HL-60 (cell line): ENCODE results near the gene PIK3R3.
A peak's percentile ranks its signal among the peaks of the same experiment; 100 is the strongest.

Experiments used
- DNase-seq, 2 experiments: peaks; one replicate each; pipeline ENCODE4 v3.0.0-alpha.2; 2010 to 2020; ENCODE audit warnings: low read depth in 1 of 2, low spot score in 1 of 2
- H3K27ac ChIP-seq: fragments of 250-450 bp; sonication (Bioruptor Pico); replicated peaks from 2 replicates; pipeline ENCODE4 v1.5.1; 2020; ENCODE audit warnings: mild to moderate bottlenecking, moderate library complexity
- H3K27me3 ChIP-seq: fragments of 250-450 bp; sonication (Bioruptor Pico); 2 replicates; pipeline ENCODE4 v1.5.1; 2021; ENCODE audit warnings: mild to moderate bottlenecking, moderate library complexity; ENCODE audit not compliant: insufficient read depth, poor library complexity, severe bottlenecking
- H3K4me3 ChIP-seq: replicated peaks from 2 replicates; pipeline ENCODE4 v1.5.1; 2011; ENCODE audit warnings: mild to moderate bottlenecking, control low read depth, low read length; ENCODE audit not compliant: insufficient read depth
- GABPA ChIP-seq: IDR thresholded peaks from 2 replicates; pipeline ENCODE4 v1.6.1; 2012; ENCODE audit warnings: low read depth
- POLR2AphosphoS5 ChIP-seq: IDR thresholded peaks from 2 replicates; pipeline ENCODE4 v1.6.1; 2012; ENCODE audit warnings: low read depth
- SPI1 ChIP-seq: IDR thresholded peaks from 2 replicates; pipeline ENCODE4 v1.6.1; 2012; ENCODE audit warnings: low read depth, mild to moderate bottlenecking, borderline replicate concordance
- TF ChIP-seq, protein P1 (sequence below): IDR thresholded peaks from one replicate; pipeline ENCODE4 v1.5.1; 2011; ENCODE audit warnings: low read length, control low read depth, inconsistent platforms; ENCODE audit not compliant: insufficient read depth
- TF ChIP-seq, protein P2 (sequence below): IDR thresholded peaks from 2 replicates; pipeline ENCODE4 v1.6.1; 2012; ENCODE audit warnings: low read depth; ENCODE audit not compliant: insufficient replicate concordance

The PIK3R3 gene

DNA sequence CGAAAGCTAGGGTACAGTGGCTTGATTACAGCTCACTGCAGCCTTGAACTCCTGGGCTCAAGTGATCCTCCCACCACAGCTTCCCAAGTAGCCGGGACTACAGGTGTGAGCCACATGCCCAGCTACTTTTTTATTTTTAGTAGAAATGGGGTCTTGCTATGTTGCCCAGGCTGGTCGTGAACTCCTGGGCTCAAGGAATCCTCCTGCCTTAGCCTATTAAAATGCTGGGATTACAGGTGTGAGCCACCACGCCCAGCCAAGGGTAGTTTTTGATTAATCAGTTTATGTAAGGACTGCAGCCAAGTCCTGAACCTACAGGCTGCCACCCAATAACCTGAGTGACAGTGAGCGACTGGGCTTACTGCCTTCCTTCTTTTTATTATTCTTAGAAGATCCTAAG, 88.3 kb downstream of the PIK3R3 start:
- H3K4me3 ChIP-seq, result no peak overlapping the region
- TF ChIP-seq, protein P1, sequence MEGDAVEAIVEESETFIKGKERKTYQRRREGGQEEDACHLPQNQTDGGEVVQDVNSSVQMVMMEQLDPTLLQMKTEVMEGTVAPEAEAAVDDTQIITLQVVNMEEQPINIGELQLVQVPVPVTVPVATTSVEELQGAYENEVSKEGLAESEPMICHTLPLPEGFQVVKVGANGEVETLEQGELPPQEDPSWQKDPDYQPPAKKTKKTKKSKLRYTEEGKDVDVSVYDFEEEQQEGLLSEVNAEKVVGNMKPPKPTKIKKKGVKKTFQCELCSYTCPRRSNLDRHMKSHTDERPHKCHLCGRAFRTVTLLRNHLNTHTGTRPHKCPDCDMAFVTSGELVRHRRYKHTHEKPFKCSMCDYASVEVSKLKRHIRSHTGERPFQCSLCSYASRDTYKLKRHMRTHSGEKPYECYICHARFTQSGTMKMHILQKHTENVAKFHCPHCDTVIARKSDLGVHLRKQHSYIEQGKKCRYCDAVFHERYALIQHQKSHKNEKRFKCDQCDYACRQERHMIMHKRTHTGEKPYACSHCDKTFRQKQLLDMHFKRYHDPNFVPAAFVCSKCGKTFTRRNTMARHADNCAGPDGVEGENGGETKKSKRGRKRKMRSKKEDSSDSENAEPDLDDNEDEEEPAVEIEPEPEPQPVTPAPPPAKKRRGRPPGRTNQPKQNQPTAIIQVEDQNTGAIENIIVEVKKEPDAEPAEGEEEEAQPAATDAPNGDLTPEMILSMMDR, result no peak
- TF ChIP-seq GABPA (no peak), POLR2AphosphoS5 (no peak), SPI1 (no peak)
- TF ChIP-seq, protein P2, sequence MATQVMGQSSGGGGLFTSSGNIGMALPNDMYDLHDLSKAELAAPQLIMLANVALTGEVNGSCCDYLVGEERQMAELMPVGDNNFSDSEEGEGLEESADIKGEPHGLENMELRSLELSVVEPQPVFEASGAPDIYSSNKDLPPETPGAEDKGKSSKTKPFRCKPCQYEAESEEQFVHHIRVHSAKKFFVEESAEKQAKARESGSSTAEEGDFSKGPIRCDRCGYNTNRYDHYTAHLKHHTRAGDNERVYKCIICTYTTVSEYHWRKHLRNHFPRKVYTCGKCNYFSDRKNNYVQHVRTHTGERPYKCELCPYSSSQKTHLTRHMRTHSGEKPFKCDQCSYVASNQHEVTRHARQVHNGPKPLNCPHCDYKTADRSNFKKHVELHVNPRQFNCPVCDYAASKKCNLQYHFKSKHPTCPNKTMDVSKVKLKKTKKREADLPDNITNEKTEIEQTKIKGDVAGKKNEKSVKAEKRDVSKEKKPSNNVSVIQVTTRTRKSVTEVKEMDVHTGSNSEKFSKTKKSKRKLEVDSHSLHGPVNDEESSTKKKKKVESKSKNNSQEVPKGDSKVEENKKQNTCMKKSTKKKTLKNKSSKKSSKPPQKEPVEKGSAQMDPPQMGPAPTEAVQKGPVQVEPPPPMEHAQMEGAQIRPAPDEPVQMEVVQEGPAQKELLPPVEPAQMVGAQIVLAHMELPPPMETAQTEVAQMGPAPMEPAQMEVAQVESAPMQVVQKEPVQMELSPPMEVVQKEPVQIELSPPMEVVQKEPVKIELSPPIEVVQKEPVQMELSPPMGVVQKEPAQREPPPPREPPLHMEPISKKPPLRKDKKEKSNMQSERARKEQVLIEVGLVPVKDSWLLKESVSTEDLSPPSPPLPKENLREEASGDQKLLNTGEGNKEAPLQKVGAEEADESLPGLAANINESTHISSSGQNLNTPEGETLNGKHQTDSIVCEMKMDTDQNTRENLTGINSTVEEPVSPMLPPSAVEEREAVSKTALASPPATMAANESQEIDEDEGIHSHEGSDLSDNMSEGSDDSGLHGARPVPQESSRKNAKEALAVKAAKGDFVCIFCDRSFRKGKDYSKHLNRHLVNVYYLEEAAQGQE, result no peak
- peak overlapping the region; percentile 54 for H3K27ac ChIP-seq
- DNase-seq, result no peak
- H3K27me3 ChIP-seq, result no peaks in the 10 kb centered on the region

DNA sequence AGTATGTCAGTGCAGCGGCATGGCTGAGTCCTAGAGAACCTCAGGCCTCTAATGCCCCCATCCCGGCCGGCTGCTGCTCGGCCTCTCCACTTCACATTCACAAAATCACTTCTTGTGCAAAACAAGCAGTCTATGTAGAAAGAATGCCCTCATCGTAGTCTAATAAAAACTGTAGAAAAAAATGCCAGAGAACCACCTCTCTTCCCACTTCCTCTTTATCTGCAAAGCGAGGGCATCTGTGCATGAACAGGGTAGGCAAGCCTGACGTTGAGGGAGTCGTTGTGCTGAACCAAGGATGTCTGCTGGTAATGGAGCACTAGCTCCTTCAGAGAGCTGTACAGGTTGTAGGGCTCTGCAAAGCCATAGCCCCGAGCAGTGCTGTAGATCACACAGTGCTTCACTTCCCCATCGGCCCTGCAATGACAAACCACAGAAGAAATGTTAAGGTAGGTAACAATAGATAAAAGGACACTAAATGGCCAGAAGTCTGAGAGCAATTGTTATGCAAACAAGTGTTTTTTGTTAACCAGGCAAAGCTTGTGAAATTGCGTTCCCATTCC, 88.9 kb downstream of the PIK3R3 start:
- Histone ChIP-seq H3K27me3 (no peaks in the 10 kb centered on the region), H3K4me3 (no peak overlapping the region), H3K27ac (peak overlapping the region; percentile 54)
- peak; percentile 67 to 95 for DNase-seq
- TF ChIP-seq, protein P2, result no peak
- peak; percentile 98 for TF ChIP-seq SPI1
- no peak for TF ChIP-seq GABPA
- TF ChIP-seq POLR2AphosphoS5, result peak; percentile 54; the same call in 1 of the 2 replicates
- TF ChIP-seq, protein P1, result no peak

DNA sequence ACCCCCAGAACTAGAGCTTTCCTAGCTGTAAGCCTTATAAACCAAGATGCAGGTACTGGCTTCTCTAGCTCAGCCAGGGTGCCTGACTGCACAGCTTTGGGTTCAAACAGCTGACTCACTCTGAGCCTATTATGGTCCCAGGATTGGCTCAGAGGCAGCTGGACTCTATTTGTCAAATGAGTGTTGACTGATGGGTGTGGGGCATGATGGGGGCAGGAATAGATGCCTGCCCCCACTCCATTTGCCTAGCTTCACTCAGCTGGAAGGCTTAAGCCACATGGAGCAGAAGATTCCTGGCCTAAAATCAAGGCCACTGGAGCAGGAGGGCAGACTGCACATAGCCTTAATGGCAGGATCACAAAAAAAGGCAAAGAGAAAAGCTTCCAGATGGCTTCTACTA, 90.5 kb downstream of the PIK3R3 start:
- Histone ChIP-seq H3K27me3 (no peaks in the 10 kb centered on the region), H3K27ac (no peak overlapping the region), H3K4me3 (no peak overlapping the region)
- no peak for DNase-seq
- TF ChIP-seq GABPA (no peak), POLR2AphosphoS5 (no peak), SPI1 (no peak; the same call in 1 of the 2 replicates)
- TF ChIP-seq, protein P1, result no peak
- TF ChIP-seq, protein P2, result no peak
